GM23338 (cell line): ENCODE results near the gene CHSY1. TPM values are rescaled to one million over a fixed set of nuclear protein-coding genes. Genes with fewer than 3 reads are reported as not detected.
A peak's percentile ranks its signal among the peaks of the same experiment; 100 is the strongest.

Experiments
- ATAC-seq: fragments of 200-7000 bp; cut with Tn5 transposase; 3 replicates; pipeline ENCODE4 v1.9.1; 2020
- DNase-seq: peaks from one replicate; pipeline ENCODE4 v3.0.0-alpha.2; 2015; ENCODE audit warnings: low spot score
- H2AFZ ChIP-seq: fragments of 200-600 bp; sonication (generic); 2 replicates; pipeline ENCODE4 v1.8.0; 2016; ENCODE audit warnings: antibody characterized with exemption, mild to moderate bottlenecking, moderate library complexity
- H3F3A ChIP-seq: fragments of 200-600 bp; sonication (generic); replicated peaks from 2 replicates; pipeline ENCODE4 v1.8.0; 2017; ENCODE audit warnings: antibody characterized with exemption, mixed run types, low read depth
- H3K27ac ChIP-seq: fragments of 200-600 bp; sonication (generic); 2 replicates; pipeline ENCODE4 v1.6.1; 2016; ENCODE audit warnings: low read depth
- H3K27me3 ChIP-seq: fragments of 200-600 bp; sonication (generic); 2 replicates; pipeline ENCODE4 v1.8.0; 2016; ENCODE audit warnings: mild to moderate bottlenecking, mixed run types, moderate library complexity; ENCODE audit not compliant: insufficient read depth
- H3K36me3 ChIP-seq: fragments of 200-600 bp; sonication (generic); 2 replicates; pipeline ENCODE4 v1.8.0; 2016; ENCODE audit warnings: mild to moderate bottlenecking; ENCODE audit not compliant: insufficient read depth
- H3K4me1 ChIP-seq: fragments of 200-600 bp; sonication (generic); 2 replicates; pipeline ENCODE4 v1.8.0; 2016; ENCODE audit warnings: mild to moderate bottlenecking, moderate library complexity; ENCODE audit not compliant: insufficient read depth
- H3K4me2 ChIP-seq: fragments of 200-600 bp; sonication (generic); 2 replicates; pipeline ENCODE4 v1.7.1; 2017; ENCODE audit warnings: mixed run types
- H3K4me3 ChIP-seq: fragments of 200-600 bp; sonication (generic); 2 replicates; pipeline ENCODE4 v1.6.1; 2016; ENCODE audit warnings: mixed run types
- H3K79me2 ChIP-seq: fragments of 200-600 bp; sonication (generic); replicated peaks from 2 replicates; pipeline ENCODE4 v1.8.0; 2017; ENCODE audit warnings: mild to moderate bottlenecking; ENCODE audit not compliant: insufficient read depth
- H3K9me2 ChIP-seq: fragments of 200-600 bp; sonication (generic); 2 replicates; pipeline ENCODE4 v1.8.0; 2017; ENCODE audit not compliant: insufficient read depth
- H4K20me1 ChIP-seq: fragments of 200-600 bp; sonication (generic); replicated peaks from 2 replicates; pipeline ENCODE4 v1.8.0; 2017; ENCODE audit warnings: mild to moderate bottlenecking; ENCODE audit not compliant: insufficient read depth
- H3K27ac Mint-ChIP-seq: 2 replicates; pipeline ENCODE4 v1.8.0; 2020; ENCODE audit warnings: inconsistent platforms, mild to moderate bottlenecking, moderate library complexity, mixed read lengths
- H3K27me3 Mint-ChIP-seq: 3 replicates; pipeline ENCODE4 v1.8.0; 2022; ENCODE audit warnings: low read depth, mild to moderate bottlenecking, moderate library complexity, mixed read lengths, inconsistent platforms; ENCODE audit not compliant: insufficient read depth, poor library complexity
- H3K36me3 Mint-ChIP-seq: 3 replicates; pipeline ENCODE4 v1.8.0; 2021; ENCODE audit warnings: low read depth, mild to moderate bottlenecking, inconsistent platforms, moderate library complexity, mixed read lengths
- H3K4me1 Mint-ChIP-seq: 3 replicates; pipeline ENCODE4 v1.8.0; 2020; ENCODE audit warnings: mild to moderate bottlenecking, inconsistent platforms, mixed read lengths
- H3K4me3 Mint-ChIP-seq: 3 replicates; pipeline ENCODE4 v1.8.0; 2021; ENCODE audit warnings: moderate library complexity, mild to moderate bottlenecking, inconsistent platforms, mixed read lengths
- H3K9me3 Mint-ChIP-seq: 3 replicates; pipeline ENCODE4 v1.8.0; 2020; ENCODE audit warnings: moderate library complexity, mild to moderate bottlenecking, inconsistent platforms, mixed read lengths
- CREB1 ChIP-seq: fragments of 250-450 bp; sonication (Bioruptor Pico); IDR thresholded peaks from 2 replicates; pipeline ENCODE4 v1.5.0; 2020; ENCODE audit warnings: low read depth, mild to moderate bottlenecking, moderate library complexity
- EZH2 ChIP-seq: fragments of 200-600 bp; sonication (generic); IDR thresholded peaks from one replicate; pipeline ENCODE4 v1.8.0; 2017; ENCODE audit warnings: antibody characterized with exemption, mild to moderate bottlenecking, low read depth; ENCODE audit not compliant: unreplicated experiment
- EZH2phosphoT487 ChIP-seq: fragments of 200-600 bp; sonication (generic); IDR thresholded peaks from one replicate; pipeline ENCODE4 v1.8.1; 2018; ENCODE audit warnings: antibody characterized with exemption; ENCODE audit not compliant: unreplicated experiment
- JUNB ChIP-seq: IDR thresholded peaks from one replicate; pipeline ENCODE4 v1.6.1; 2016; ENCODE audit warnings: antibody characterized with exemption; ENCODE audit not compliant: unreplicated experiment
- NANOG ChIP-seq: IDR thresholded peaks from 2 replicates; pipeline ENCODE4 v1.6.1; 2016; ENCODE audit warnings: antibody characterized with exemption, borderline replicate concordance
- POLR2AphosphoS5 ChIP-seq: IDR thresholded peaks from 2 replicates; pipeline ENCODE4 v1.6.1; 2016; ENCODE audit warnings: antibody characterized with exemption, low read depth
- STAT1 ChIP-seq: IDR thresholded peaks from one replicate; pipeline ENCODE4 v1.6.1; 2016; ENCODE audit warnings: antibody characterized with exemption; ENCODE audit not compliant: unreplicated experiment
- ZNF114 ChIP-seq: fragments of 250-450 bp; sonication (Bioruptor Pico); IDR thresholded peaks from 2 replicates; pipeline ENCODE4 v1.5.0; 2020; ENCODE audit warnings: mild to moderate bottlenecking, moderate library complexity
- ZNF331 ChIP-seq: fragments of 250-450 bp; sonication (Bioruptor Pico); IDR thresholded peaks from 2 replicates; pipeline ENCODE4 v1.5.0; 2020; ENCODE audit warnings: low read depth, mild to moderate bottlenecking, moderate library complexity
- polyA plus RNA-seq: library from polyadenylated mRNA; unstranded; fragments of >200 nt; fragmentation: Nextera tagmentation; extraction: Ambion mirVana; gene quantifications from 2 replicates; pipeline ENCODE4 v1.2.1, GENCODE V29; 2016
- total RNA-seq: library from RNA; depleted of rRNA; stranded (reverse); fragments of >200 nt; shearing (Covaris generic); gene quantifications from 2 replicates; pipeline ENCODE4 v1.2.3, GENCODE V29; 2014
- TF ChIP-seq, protein P1 (sequence below): fragments of 250-450 bp; sonication (Bioruptor Pico); IDR thresholded peaks from 2 replicates; pipeline ENCODE4 v1.5.0; 2020; ENCODE audit warnings: mild to moderate bottlenecking, moderate library complexity
- TF ChIP-seq, protein P2 (sequence below): IDR thresholded peaks from one replicate; pipeline ENCODE4 v1.6.1; 2018; ENCODE audit warnings: antibody characterized with exemption; ENCODE audit not compliant: unreplicated experiment
- TF ChIP-seq, protein P3 (sequence below): IDR thresholded peaks from 2 replicates; pipeline ENCODE4 v1.6.1; 2016; ENCODE audit warnings: antibody characterized with exemption
- TF ChIP-seq, protein P4 (sequence below), 2 experiments: fragments of 200-600 bp in 1 of 2; sonication (generic) in 1 of 2; conservative IDR thresholded peaks; 2 replicates each; pipeline versions ENCODE4 v1.5.1 to v1.6.1; 2016 to 2017; ENCODE audit warnings: antibody characterized with exemption in 2 of 2, low read depth in 2 of 2, mild to moderate bottlenecking in 2 of 2, moderate library complexity in 1 of 2

The CHSY1 gene
- total and polyA plus RNA-seq, 2 experiments from 2014 or later: 9.8 to 47.7 TPM

DNA sequence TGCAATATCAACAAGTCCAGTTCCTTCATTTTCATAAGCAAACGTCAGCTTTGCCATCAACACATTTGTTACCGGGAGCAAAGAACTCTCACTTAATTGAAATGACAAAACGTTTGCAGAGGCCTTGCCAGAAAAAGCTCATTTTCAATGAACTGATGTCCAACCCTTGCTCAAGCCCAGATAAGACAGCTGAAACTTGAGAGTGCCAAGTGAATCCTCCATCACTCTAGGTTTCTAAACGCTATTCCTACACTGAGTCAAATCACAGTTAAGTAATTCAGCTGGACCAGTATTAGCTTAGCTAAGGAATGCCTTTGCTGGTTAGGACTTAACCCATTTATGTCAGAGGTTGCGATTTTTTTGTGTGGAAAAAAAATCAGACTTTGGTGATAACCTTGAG, 11.5 kb downstream of the CHSY1 start:
- Histone ChIP-seq H4K20me1 (peaks cover 65% of the 10 kb centered on the region), H3K4me2 (0 out of 2 replicates have a peak overlapping the region, but pooled peaks have one; percentile 25), H3K36me3 (0 out of 2 replicates have a peak, but pooled peaks cover under 1% of the 10 kb centered on the region), H3K4me3 (no peak overlapping the region), H3F3A (no peaks in the 10 kb centered on the region), H3K27me3 (no peaks in the 10 kb centered on the region), H3K9me2 (no peaks in the 10 kb centered on the region), H3K27ac (no peak overlapping the region), H2AFZ (no peak overlapping the region), H3K79me2 (peaks cover 100% of the 10 kb centered on the region), H3K4me1 (peaks cover 35% of the 10 kb centered on the region)
- Mint-ChIP-seq H3K27ac (no peak overlapping the region), H3K4me1 (peaks cover 45% of the 10 kb centered on the region), H3K36me3 (peaks cover 11% of the 10 kb centered on the region; the same call in 2 of the 3 replicates), H3K4me3 (no peak overlapping the region), H3K9me3 (no peaks in the 10 kb centered on the region), H3K27me3 (peaks cover 3% of the 10 kb centered on the region)
- TF ChIP-seq CREB1 (CRISPR knock-in tag): no peak
- no peak for TF ChIP-seq JUNB
- no peak for TF ChIP-seq ZNF331 (CRISPR knock-in tag)
- no peak for TF ChIP-seq EZH2phosphoT487
- no peak for TF ChIP-seq NANOG
- TF ChIP-seq, protein P1, sequence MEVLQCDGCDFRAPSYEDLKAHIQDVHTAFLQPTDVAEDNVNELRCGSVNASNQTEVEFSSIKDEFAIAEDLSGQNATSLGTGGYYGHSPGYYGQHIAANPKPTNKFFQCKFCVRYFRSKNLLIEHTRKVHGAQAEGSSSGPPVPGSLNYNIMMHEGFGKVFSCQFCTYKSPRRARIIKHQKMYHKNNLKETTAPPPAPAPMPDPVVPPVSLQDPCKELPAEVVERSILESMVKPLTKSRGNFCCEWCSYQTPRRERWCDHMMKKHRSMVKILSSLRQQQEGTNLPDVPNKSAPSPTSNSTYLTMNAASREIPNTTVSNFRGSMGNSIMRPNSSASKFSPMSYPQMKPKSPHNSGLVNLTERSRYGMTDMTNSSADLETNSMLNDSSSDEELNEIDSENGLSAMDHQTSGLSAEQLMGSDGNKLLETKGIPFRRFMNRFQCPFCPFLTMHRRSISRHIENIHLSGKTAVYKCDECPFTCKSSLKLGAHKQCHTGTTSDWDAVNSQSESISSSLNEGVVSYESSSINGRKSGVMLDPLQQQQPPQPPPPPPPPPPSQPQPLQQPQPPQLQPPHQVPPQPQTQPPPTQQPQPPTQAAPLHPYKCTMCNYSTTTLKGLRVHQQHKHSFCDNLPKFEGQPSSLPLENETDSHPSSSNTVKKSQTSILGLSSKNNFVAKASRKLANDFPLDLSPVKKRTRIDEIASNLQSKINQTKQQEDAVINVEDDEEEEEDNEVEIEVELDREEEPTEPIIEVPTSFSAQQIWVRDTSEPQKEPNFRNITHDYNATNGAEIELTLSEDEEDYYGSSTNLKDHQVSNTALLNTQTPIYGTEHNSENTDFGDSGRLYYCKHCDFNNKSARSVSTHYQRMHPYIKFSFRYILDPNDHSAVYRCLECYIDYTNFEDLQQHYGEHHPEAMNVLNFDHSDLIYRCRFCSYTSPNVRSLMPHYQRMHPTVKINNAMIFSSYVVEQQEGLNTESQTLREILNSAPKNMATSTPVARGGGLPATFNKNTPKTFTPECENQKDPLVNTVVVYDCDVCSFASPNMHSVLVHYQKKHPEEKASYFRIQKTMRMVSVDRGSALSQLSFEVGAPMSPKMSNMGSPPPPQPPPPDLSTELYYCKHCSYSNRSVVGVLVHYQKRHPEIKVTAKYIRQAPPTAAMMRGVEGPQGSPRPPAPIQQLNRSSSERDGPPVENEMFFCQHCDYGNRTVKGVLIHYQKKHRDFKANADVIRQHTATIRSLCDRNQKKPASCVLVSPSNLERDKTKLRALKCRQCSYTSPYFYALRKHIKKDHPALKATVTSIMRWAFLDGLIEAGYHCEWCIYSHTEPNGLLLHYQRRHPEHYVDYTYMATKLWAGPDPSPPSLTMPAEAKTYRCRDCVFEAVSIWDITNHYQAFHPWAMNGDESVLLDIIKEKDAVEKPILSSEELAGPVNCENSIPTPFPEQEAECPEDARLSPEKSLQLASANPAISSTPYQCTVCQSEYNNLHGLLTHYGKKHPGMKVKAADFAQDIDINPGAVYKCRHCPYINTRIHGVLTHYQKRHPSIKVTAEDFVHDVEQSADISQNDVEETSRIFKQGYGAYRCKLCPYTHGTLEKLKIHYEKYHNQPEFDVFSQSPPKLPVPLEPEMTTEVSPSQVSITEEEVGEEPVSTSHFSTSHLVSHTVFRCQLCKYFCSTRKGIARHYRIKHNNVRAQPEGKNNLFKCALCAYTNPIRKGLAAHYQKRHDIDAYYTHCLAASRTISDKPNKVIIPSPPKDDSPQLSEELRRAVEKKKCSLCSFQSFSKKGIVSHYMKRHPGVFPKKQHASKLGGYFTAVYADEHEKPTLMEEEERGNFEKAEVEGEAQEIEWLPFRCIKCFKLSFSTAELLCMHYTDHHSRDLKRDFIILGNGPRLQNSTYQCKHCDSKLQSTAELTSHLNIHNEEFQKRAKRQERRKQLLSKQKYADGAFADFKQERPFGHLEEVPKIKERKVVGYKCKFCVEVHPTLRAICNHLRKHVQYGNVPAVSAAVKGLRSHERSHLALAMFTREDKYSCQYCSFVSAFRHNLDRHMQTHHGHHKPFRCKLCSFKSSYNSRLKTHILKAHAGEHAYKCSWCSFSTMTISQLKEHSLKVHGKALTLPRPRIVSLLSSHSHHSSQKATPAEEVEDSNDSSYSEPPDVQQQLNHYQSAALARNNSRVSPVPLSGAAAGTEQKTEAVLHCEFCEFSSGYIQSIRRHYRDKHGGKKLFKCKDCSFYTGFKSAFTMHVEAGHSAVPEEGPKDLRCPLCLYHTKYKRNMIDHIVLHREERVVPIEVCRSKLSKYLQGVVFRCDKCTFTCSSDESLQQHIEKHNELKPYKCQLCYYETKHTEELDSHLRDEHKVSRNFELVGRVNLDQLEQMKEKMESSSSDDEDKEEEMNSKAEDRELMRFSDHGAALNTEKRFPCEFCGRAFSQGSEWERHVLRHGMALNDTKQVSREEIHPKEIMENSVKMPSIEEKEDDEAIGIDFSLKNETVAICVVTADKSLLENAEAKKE (CRISPR knock-in tag): no peak
- TF ChIP-seq ZNF114 (CRISPR knock-in tag): no peak
- TF ChIP-seq, protein P2, sequence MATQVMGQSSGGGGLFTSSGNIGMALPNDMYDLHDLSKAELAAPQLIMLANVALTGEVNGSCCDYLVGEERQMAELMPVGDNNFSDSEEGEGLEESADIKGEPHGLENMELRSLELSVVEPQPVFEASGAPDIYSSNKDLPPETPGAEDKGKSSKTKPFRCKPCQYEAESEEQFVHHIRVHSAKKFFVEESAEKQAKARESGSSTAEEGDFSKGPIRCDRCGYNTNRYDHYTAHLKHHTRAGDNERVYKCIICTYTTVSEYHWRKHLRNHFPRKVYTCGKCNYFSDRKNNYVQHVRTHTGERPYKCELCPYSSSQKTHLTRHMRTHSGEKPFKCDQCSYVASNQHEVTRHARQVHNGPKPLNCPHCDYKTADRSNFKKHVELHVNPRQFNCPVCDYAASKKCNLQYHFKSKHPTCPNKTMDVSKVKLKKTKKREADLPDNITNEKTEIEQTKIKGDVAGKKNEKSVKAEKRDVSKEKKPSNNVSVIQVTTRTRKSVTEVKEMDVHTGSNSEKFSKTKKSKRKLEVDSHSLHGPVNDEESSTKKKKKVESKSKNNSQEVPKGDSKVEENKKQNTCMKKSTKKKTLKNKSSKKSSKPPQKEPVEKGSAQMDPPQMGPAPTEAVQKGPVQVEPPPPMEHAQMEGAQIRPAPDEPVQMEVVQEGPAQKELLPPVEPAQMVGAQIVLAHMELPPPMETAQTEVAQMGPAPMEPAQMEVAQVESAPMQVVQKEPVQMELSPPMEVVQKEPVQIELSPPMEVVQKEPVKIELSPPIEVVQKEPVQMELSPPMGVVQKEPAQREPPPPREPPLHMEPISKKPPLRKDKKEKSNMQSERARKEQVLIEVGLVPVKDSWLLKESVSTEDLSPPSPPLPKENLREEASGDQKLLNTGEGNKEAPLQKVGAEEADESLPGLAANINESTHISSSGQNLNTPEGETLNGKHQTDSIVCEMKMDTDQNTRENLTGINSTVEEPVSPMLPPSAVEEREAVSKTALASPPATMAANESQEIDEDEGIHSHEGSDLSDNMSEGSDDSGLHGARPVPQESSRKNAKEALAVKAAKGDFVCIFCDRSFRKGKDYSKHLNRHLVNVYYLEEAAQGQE: no peak
- TF ChIP-seq POLR2AphosphoS5: no peak
- TF ChIP-seq, protein P3, sequence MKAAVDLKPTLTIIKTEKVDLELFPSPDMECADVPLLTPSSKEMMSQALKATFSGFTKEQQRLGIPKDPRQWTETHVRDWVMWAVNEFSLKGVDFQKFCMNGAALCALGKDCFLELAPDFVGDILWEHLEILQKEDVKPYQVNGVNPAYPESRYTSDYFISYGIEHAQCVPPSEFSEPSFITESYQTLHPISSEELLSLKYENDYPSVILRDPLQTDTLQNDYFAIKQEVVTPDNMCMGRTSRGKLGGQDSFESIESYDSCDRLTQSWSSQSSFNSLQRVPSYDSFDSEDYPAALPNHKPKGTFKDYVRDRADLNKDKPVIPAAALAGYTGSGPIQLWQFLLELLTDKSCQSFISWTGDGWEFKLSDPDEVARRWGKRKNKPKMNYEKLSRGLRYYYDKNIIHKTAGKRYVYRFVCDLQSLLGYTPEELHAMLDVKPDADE: no peak
- TF ChIP-seq STAT1: no peak
- TF ChIP-seq, protein P4, sequence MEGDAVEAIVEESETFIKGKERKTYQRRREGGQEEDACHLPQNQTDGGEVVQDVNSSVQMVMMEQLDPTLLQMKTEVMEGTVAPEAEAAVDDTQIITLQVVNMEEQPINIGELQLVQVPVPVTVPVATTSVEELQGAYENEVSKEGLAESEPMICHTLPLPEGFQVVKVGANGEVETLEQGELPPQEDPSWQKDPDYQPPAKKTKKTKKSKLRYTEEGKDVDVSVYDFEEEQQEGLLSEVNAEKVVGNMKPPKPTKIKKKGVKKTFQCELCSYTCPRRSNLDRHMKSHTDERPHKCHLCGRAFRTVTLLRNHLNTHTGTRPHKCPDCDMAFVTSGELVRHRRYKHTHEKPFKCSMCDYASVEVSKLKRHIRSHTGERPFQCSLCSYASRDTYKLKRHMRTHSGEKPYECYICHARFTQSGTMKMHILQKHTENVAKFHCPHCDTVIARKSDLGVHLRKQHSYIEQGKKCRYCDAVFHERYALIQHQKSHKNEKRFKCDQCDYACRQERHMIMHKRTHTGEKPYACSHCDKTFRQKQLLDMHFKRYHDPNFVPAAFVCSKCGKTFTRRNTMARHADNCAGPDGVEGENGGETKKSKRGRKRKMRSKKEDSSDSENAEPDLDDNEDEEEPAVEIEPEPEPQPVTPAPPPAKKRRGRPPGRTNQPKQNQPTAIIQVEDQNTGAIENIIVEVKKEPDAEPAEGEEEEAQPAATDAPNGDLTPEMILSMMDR (conservative IDR thresholded peaks at IDR 0.05; ENCODE audit: low read depth in 2 of 2): no peak
- no peak for TF ChIP-seq EZH2
- DNase-seq: no peak
- no peak for ATAC-seq
